Skeletal muscle satellite cell (primary cell): ENCODE measurements around the gene HSPA6.
"Not testable (repeated sequence)": the region's sequence is repeated elsewhere in the genome, so short reads cannot be mapped to it uniquely, and the experiment has no call there.

ENCODE experiments used
- H3K27me3 ChIP-seq: 2 replicates; pipeline ENCODE4 v1.7.0; 2013; ENCODE audit warnings: low read length; ENCODE audit not compliant: control insufficient read depth, insufficient read depth
- H3K36me3 ChIP-seq: 2 replicates; pipeline ENCODE4 v1.7.0; 2013; ENCODE audit warnings: mild to moderate bottlenecking, control low read depth, low read length; ENCODE audit not compliant: insufficient read depth
- H3K4me1 ChIP-seq: 2 replicates; pipeline ENCODE4 v1.7.0; 2013; ENCODE audit warnings: low read length; ENCODE audit not compliant: control insufficient read depth, insufficient read depth
- H3K4me2 ChIP-seq: 2 replicates; pipeline ENCODE4 v1.7.0; 2013; ENCODE audit warnings: mild to moderate bottlenecking, low read length
- H3K4me3 ChIP-seq: 2 replicates; pipeline ENCODE4 v1.7.0; 2013; ENCODE audit warnings: low read length
- H3K9ac ChIP-seq: 2 replicates; pipeline ENCODE4 v1.7.0; 2013; ENCODE audit warnings: mild to moderate bottlenecking, low read depth, low read length, moderate library complexity
- H3K9me3 ChIP-seq: replicated peaks from 2 replicates; pipeline ENCODE4 v1.7.0; 2013; ENCODE audit warnings: mild to moderate bottlenecking, control low read depth, low read length

Gene HSPA6

DNA sequence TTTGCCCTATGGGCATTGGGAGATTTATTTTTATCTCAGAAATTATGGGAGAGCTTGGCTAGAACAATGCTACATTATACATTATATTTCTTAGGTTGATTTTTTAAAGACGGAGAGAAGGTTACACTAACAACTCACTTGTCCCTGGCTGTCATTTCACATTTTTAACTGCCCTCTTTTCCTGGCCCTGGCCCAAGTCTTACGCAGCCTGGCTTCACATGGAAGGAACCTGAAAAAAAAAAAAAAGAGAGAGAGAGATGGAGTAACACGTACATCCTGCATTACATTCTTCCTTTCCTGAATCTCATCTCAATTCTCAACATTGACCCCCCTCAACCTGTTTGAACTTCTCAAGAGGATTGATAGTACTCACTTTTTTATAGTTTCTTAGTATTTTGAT is 4.2 kb downstream of the HSPA6 start:
- not testable (repeated sequence) for H3K36me3 ChIP-seq, H3K4me1 ChIP-seq, H3K27me3 ChIP-seq, H3K4me2 ChIP-seq, H3K4me3 ChIP-seq, H3K9me3 ChIP-seq, H3K9ac ChIP-seq

DNA sequence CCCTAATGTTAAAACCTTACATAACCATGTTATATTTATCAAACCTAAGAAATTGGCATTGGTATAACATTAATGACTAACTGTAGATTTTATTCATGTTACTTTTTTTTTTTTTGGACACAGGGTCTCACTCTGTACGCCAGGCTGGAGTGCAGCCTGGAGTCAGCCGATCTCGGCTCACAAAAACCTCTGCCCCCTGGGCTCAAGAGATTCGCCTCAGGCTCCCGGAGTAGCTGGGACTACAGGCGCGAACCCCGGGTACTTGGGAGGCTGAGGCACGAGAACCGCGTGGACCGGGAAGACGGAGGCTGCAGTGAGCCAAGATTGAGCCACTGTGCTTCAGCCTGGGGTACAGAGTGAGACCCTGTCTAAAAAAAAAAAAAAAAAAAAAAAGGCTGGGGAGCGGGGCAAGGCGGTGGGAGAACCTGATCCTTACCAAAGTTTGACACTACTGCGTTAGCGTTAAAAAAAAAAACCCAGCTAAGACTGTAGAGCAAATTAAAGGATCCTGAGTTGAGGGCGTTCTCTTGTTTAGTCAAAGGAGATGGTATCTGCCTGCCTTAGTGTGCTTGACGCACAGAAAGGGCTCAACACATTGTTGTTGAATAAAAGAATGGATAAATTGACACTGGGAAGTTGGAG is 5.2 kb downstream of the HSPA6 start:
- not testable (repeated sequence) for H3K9me3 ChIP-seq, H3K36me3 ChIP-seq, H3K27me3 ChIP-seq, H3K4me1 ChIP-seq, H3K9ac ChIP-seq
- peak overlapping the region; percentile 73 for H3K4me2 ChIP-seq
- H3K4me3 ChIP-seq = peak overlapping the region; percentile 51

GRCh38 chr1:161530158-161530557 is 5.8 kb downstream of the HSPA6 start:
- H3K4me1 ChIP-seq, H3K36me3 ChIP-seq, H3K9me3 ChIP-seq, H3K27me3 ChIP-seq: not testable (repeated sequence)
- peak overlapping the region; percentile 74 for H3K9ac ChIP-seq
- peak overlapping the region; percentile 76 for H3K4me3 ChIP-seq
- peak overlapping the region; percentile 79 for H3K4me2 ChIP-seq

GRCh38 chr1:161530671-161531641 is 6.6 kb downstream of the HSPA6 start:
- H3K27me3 ChIP-seq, H3K9me3 ChIP-seq, H3K36me3 ChIP-seq, H3K4me1 ChIP-seq: not testable (repeated sequence)
- Histone ChIP-seq H3K9ac (peak overlapping the region; percentile 74), H3K4me3 (peak overlapping the region; percentile 76), H3K4me2 (peak overlapping the region; percentile 79)

- no peaks in the 10 kb centered on the region for H3K36me3 ChIP-seq
- H3K4me3 ChIP-seq = no peak overlapping the region
- H3K9ac ChIP-seq = no peak overlapping the region
- no peak overlapping the region for H3K4me2 ChIP-seq
- no peaks in the 10 kb centered on the region for H3K4me1 ChIP-seq
- H3K27me3 ChIP-seq = no peaks in the 10 kb centered on the region
- H3K9me3 ChIP-seq = no peaks in the 10 kb centered on the region
Observed at GRCh38 chr1:161531986-161532643, 7.8 kb downstream of the HSPA6 start.

DNA sequence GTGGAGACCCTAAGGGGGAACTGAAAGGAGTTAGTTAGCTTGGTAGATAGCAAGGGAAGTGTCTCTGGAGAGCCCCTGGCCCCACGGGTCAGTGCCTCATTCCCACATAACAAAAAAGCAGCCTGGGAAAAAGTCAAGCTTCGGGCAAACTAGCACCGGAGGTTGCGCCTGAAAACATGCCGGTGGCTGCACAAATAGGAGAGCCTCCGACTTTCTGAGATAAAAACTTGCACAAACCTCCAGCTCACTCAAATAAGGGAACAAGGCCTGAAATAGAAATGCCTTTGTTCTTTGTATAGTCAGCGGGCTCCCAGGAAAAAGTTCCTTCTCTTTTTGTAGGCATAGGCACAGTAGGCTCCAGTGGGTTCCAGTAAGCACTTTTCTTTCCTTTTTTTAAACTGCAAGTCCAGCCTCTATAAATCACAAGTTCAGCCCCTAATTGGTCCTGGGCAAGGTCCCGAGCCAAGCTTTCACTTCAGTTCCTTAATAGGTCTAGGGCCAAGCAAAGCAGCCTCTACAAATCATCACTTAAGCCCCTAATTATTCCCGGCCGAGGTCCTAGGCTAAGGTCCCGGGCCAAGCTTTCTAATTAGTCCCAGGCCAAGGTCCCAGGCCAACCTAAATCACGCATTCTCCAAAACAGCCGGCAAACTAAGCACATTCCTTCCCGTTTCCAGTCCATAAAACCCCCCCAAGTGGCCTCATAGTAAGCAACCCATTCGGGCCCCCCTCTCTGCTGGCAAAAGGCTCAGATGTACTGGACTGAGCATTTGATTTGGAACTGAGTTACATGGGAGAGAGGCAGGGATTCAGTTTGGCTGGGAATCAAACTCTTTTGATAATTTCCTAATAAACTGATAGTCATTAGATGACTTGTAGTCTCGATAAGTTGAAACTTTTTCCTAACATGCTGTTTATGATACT is 8.6 kb downstream of the HSPA6 start:
- H3K4me1 ChIP-seq, H3K36me3 ChIP-seq: not testable (repeated sequence)

DNA sequence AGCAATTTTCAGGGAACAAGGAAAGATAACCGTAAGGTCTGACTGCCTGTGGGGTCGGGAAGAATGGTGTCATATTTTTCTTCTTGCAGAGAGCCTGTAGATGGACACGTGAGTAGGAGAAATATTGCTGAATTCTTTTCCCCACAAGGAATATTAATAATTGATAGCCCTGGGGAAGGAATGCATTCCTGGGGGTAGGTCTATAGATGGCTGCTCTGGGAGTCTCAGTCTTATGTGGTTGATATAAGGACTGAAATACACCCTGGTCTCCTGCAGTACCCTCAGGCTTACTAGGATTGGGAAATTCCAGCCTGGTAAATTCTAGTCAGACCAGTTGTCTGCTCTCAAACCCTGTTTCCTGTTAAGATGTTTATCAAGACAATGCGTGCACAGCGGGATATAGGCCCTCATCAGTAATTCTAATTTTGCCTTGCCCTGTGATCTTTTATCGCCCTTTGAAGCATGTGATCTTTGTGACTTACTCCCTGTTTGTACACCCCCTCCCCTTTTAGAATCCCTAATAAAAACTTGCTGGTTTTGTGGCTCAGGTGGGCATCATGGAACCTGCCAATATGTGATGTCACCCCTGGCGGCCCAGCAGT is 12.8 kb downstream of the HSPA6 start:
- H3K4me3 ChIP-seq, H3K9ac ChIP-seq, H3K9me3 ChIP-seq, H3K36me3 ChIP-seq, H3K4me2 ChIP-seq, H3K27me3 ChIP-seq, H3K4me1 ChIP-seq: not testable (repeated sequence)

More for the DNA sequence above, 8.6 kb downstream of the HSPA6 start:
- H3K27me3 ChIP-seq, H3K9me3 ChIP-seq, H3K9ac ChIP-seq, H3K4me3 ChIP-seq, H3K4me2 ChIP-seq: not testable (repeated sequence)

- not testable (repeated sequence) for H3K4me1 ChIP-seq, H3K9ac ChIP-seq, H3K27me3 ChIP-seq, H3K9me3 ChIP-seq, H3K36me3 ChIP-seq, H3K4me3 ChIP-seq
- H3K4me2 ChIP-seq = peak overlapping the region; percentile 93
Observed at GRCh38 chr1:161538925-161539479, 14.7 kb downstream of the HSPA6 start.

- not testable (repeated sequence) for H3K27me3 ChIP-seq, H3K36me3 ChIP-seq, H3K4me1 ChIP-seq, H3K9me3 ChIP-seq
- peak overlapping the region; percentile 93 for H3K4me2 ChIP-seq
- H3K4me3 ChIP-seq = peak overlapping the region; percentile 86
- peak overlapping the region; percentile 65 for H3K9ac ChIP-seq
Observed at GRCh38 chr1:161539731-161540569, 15.6 kb downstream of the HSPA6 start.

- H3K27me3 ChIP-seq, H3K9ac ChIP-seq, H3K4me1 ChIP-seq, H3K4me3 ChIP-seq, H3K9me3 ChIP-seq, H3K36me3 ChIP-seq: not testable (repeated sequence)
- H3K4me2 ChIP-seq = peak overlapping the region; percentile 93
Observed at GRCh38 chr1:161540570-161540960, 16.2 kb downstream of the HSPA6 start.
